ENCODE data around the gene ZNF438.
"Not testable (repeated sequence)": the region's sequence is repeated elsewhere in the genome, so short reads cannot be mapped to it uniquely, and the experiment has no call there.

The ZNF438 gene

DNA sequence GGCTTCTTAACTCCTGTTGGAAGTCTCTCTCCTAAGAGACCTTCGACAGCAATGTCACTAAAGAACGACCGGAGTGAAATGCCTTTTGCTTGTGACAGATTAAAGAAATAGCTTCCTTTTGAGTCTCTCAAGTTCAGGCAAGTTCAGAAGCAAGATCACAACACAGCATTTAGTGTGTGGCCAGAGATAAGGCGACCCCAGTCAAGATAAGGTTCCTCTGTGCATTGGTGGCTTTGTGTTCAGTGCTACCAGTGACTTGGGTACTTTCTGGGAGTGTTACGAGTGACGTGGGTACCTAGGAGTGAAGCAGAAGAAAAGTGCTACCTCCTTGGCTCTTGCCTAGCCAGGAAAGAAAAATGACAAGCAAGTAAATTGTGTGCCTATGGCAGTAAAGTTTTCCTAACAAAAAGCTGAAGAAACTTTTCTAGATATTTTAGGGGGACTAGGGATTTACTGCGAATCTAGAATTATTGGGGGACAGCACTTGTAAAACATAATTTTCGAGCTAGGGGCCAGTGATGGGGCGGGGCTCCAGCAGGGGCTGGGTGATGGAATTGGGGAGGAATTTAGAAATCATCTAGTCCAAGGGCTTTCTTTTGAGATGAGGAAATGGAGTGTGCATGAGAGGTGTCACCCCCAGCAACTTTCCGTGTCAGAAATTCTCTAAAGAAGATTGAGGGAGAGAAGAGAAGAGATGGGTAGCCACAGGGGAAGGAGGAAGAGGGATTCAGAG lies 210.2 kb downstream of the ZNF438 start:
- DNase-seq: no peak

- DNase-seq: no peak
These were observed 211.2 kb downstream of the ZNF438 start for GRCh38 chr10:30820261-30820991.

DNA sequence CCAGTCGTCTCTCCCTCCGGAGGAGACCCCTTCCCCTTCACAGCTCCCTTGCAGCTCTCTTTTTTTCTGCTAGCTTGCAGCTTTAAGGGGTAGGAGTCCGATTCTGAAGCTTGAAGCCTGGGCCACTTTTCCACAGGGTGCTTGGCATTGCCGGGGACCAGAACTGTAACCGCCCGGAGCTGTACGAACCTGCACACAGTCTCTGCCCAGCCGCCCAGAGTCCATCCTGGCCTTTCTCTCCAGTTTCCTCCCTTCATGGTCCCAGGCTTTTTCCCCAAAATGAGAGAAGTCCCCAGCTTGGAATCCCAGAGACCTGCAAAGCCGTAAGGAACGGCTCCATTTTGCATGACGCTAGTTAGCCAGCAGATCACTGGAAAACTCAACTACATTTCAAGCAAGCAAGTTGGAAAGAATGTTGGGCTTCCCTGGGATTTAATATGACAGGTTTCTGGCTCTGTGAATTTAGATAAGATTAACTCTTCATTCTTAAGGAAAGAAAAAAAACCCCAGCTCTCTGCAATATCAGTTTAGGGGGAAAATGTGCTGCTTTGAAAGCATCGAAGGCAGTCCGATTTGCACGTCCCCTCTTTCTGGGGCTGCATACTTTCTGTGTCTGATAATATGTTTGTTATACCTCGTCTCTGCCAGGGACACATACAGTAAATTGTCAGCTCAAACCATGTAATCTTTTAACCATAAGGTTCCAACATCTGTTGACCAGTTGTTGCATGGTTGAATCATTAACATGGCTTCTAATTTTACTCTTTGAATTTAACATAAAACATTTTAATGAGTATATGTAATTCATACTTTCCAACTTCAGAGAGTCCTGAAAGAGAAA lies 212.1 kb downstream of the ZNF438 start:
- no peak for DNase-seq

DNA sequence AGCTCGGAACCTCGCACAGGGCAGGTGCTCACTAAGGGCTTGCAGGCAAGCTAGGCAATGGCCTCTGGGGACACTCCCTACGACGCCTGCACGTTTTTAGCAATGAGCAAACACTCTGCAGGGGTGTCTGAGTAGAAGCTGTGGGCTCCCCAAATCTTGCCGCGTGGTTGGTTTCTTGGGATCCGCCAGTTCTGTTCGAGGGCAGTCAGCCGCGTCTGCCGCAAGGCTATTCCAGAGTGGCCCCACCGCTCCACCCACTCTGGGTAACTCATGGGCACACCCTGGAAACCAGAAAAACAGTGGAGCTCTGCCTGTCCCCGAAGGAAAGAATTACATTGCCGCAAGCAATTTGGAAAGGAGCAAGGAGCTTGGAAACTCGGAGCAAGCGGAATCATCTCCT lies 212.8 kb downstream of the ZNF438 start:
- DNase-seq: no peak

- DNase-seq: no peak
These were observed 213.5 kb downstream of the ZNF438 start for GRCh38 chr10:30818010-30818660.

DNA sequence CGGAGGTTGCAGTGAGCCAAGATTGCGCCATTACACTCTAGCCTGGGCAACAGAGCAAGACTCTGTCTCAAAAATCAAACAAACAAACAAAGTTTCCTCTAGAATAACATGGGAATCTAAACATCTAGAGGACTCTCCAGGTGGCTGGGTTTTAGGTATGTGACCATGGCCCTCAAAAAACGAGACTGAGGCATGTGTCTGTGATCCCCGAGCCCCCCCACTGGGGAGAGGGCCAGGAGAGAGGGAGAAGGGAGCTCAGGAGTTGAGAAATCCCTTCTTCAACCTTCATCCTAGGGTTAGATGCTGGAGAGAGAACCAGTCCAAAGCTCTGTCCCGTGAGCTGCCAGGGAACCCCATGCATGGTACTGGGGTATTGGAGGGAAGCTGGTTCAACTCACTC lies 214.1 kb downstream of the ZNF438 start:
- DNase-seq: no peak

GRCh38 chr10:30816820-30817171 lies 214.9 kb downstream of the ZNF438 start:
- DNase-seq: no peak

GRCh38 chr10:30816159-30816819 lies 215.4 kb downstream of the ZNF438 start:
- DNase-seq: no peak

DNA sequence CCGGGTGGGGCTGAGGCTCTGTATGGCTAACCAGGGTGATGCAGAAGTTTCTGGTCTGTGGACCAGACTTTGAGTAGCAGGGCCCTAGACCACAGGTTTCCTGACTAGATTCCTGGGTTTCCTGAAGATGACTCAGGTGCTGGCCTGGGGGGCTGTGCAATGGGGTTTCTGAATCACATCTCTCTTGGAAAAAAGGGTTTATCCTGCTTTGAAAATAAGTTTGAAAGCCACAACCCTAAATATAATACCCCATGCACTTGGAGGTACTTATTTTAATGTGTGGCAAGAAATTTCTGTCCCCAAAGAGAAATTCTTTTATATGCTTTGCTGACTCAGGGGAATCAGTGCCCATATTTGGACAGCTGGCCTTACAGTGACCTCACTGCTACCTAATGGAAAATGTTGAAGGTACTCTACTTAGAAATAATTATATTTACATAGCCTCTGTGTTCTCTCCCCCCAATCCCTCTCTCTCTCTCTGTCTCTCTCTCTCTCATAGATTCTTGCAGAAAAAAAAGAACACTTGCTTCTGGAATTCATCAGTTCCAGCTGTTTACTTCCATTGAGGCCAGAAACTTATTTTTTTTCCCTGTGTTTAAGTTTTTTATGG lies 217.7 kb downstream of the ZNF438 start:
- no peak for DNase-seq

DNA sequence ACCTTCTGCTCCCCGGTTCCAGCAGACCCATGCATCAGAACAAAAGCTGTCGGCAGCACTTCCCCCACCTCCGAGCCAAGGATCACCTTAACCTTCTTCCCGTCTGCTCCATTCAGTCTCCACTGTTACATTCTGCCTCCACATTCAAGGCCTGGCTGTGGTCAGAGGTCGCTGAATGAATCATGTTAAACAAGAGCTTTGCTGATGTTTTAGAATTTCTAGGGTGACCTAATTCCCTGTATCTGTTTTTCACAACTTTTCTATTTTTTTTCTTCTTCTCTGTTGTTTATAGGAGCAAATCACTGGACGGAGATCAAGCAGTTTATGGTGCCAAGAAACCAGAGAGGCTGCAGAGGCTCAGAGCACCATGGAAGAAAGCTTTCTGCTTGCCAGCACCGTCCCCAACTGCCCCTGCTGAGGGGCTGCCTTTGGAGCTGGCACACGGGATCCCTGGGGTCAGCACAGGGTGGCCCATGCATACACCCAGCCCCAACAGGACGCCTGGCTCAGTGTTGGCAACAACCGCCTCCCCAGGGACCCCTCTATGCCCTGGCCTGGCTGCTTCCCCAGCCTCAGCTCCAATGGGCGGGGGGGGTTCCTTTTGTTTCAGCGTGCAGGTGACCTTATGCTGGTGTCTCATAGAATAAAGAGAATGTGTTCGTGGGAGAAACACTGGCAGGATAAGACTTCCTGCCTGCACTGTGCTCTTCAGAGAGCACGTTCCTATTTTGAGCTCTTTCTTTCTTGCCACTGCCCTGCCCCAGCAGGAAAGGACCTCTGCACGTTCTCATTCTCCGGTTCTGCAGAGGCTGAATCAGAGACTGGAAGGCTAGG lies 219.4 kb downstream of the ZNF438 start:
- no peak for DNase-seq

- no peak for DNase-seq
These were observed 220.2 kb downstream of the ZNF438 start for GRCh38 chr10:30811276-30812017.

GRCh38 chr10:30810416-30810815 lies 221.2 kb downstream of the ZNF438 start:
- DNase-seq: no peak

- no peak for DNase-seq
These were observed 224.8 kb downstream of the ZNF438 start for GRCh38 chr10:30806850-30807249.

GRCh38 chr10:30805061-30805460 lies 226.6 kb downstream of the ZNF438 start:
- no peak for DNase-seq

GRCh38 chr10:30804478-30805055 lies 227.1 kb downstream of the ZNF438 start:
- no peak for DNase-seq

GRCh38 chr10:30803892-30804322 lies 227.8 kb downstream of the ZNF438 start:
- no peak for DNase-seq

DNA sequence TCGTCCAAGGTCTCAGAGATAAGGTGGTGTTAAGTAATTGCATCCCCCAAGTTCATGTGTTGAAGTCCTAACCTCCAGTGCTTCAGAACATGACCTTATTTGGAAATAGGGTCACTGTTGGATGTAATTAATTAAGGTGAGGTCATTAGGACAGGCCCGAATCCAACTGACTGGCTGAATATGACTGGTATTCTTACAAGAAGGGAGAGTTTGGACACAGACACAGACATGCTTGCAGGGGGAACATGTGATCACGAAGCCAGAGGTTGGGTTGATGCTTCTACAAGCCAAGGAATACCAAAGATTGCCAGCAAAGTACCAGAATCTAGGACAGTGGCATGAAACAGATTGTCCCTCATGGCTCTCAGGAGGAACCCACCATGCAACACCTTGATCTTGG lies 228.6 kb downstream of the ZNF438 start:
- DNase-seq: no peak

DNA sequence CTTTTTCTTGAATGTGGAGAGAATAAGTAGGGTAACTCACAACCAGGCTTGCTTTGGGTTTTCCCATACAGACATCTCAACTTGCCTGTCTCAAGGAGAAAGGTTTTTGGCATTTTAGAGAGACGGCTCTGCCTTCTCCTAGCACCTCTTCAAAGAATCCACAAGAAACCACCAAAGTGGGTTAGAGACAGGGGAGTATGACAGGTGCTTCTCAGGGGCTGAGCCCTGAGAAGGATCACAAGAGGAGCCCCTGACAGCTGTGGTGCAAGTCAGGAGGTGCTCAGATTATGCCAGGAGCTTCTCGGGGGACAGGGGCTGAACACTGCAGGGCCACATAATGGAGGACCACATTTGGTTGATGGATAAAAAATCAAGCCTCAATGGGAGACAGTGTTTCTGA lies 231.3 kb downstream of the ZNF438 start:
- no peak for DNase-seq

- DNase-seq: no peak
These were observed 232.9 kb downstream of the ZNF438 start for GRCh38 chr10:30798646-30799185.

DNA sequence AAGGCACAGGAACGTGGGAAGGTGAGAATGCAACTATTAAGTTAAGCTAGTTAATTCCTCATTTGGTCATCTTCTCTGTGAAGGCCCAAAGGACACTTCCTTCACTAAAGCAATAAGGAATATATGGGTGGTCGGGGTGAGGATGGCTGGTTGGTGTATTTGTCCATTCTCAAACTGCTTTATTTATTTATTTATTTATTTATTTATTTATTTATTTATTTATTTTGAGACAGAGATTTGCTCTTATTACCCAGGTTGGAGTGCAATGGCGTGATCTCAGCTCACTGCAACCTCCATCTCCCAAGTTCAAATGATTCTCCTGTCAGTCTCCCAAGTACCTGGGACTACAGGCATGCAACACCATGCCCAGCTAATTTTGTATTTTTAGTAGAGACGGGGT lies 236.6 kb downstream of the ZNF438 start:
- DNase-seq: not testable (repeated sequence)
